ENCODE results near the gene GRP.

DNA sequence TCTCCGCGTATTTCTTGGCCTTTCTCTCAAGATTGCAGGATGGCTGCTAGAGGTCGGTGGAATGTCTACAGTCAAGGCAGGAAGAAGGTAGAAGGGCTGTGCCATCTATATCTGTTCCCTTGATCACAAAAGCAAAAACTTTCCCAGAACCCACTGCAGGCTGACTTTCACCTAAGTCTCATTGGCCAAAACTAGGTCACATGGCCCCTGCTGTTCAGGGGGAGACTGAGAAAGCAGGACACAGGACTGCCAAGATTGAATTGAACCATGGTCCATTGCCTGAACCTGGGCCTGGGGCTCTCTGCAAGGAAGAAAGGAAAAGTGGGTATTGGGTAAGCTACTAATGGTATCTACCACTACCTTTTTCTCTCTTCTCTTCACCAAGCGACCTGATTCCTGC lies 9.7 kb upstream of the GRP start:
- TF ChIP-seq, protein P1, sequence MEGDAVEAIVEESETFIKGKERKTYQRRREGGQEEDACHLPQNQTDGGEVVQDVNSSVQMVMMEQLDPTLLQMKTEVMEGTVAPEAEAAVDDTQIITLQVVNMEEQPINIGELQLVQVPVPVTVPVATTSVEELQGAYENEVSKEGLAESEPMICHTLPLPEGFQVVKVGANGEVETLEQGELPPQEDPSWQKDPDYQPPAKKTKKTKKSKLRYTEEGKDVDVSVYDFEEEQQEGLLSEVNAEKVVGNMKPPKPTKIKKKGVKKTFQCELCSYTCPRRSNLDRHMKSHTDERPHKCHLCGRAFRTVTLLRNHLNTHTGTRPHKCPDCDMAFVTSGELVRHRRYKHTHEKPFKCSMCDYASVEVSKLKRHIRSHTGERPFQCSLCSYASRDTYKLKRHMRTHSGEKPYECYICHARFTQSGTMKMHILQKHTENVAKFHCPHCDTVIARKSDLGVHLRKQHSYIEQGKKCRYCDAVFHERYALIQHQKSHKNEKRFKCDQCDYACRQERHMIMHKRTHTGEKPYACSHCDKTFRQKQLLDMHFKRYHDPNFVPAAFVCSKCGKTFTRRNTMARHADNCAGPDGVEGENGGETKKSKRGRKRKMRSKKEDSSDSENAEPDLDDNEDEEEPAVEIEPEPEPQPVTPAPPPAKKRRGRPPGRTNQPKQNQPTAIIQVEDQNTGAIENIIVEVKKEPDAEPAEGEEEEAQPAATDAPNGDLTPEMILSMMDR (IDR thresholded peaks at IDR 0.05), result no peak
- TF ChIP-seq POLR2AphosphoS5 (IDR thresholded peaks at IDR 0.05) (no peak), EP300 (IDR thresholded peaks at IDR 0.05; ENCODE audit: low read depth) (no peak)

Measured in transverse colon (tissue), 4 donors.